ENCODE measurements around the gene BEND3.

BEND3 gene

DNA sequence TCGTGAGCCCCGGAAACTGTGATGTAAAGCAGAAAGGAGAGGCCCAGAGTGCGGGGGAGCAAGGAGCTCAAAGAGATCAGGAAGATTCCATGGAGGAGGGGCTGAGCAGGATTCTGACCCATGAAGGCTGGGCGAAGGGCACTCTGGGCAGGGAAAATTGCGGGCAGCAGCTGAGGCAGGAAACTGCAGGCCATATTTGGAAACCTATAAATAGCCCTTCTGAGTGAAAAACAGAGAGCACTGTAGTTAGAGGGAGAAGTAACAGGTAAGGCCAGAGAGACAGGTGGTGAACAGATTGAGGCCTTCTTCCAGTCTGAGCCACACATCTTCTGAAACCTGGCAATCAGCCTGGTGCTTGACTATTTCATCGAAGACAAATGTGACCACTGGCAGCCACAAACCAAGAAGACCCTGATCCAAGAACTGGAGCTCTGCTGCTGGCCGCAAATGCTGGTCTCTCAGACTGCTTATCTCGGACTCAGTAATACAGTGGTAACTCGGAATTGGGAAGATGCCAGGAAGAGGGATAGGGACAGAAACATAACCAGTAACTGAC lies 14.1 kb upstream of the BEND3 start:
- TF ChIP-seq, protein P1, sequence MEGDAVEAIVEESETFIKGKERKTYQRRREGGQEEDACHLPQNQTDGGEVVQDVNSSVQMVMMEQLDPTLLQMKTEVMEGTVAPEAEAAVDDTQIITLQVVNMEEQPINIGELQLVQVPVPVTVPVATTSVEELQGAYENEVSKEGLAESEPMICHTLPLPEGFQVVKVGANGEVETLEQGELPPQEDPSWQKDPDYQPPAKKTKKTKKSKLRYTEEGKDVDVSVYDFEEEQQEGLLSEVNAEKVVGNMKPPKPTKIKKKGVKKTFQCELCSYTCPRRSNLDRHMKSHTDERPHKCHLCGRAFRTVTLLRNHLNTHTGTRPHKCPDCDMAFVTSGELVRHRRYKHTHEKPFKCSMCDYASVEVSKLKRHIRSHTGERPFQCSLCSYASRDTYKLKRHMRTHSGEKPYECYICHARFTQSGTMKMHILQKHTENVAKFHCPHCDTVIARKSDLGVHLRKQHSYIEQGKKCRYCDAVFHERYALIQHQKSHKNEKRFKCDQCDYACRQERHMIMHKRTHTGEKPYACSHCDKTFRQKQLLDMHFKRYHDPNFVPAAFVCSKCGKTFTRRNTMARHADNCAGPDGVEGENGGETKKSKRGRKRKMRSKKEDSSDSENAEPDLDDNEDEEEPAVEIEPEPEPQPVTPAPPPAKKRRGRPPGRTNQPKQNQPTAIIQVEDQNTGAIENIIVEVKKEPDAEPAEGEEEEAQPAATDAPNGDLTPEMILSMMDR (IDR thresholded peaks at IDR 0.05; ENCODE audit: low read depth, low read length): no peak
- in situ Hi-C loops (cut with HindIII; ENCODE audit: low sequenced_read_pairs): no loop called here
- no peak for DNase-seq (ENCODE audit: low read depth, low spot score)
- no peak overlapping the region for H3K4me3 ChIP-seq (ENCODE audit: low read depth, low read length)

DNA sequence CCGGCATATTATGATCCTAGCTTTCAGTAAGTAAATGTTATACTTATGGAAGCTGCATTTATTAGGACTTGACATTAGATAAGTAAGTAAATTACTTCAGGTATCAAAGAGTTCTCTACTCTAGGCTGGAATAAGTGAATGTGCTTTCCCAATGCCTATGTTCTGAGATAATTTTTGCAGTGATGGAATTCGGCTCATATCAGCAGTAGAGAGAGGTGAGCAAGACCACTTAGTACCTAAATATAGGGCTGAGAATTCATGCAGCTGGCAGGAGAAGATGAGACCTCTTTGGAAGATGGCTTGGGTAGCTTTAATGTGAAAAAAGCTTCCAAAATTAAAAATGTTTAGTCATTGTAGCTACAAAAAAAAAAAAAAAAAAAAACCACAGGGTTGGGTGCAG lies 13.3 kb upstream of the BEND3 start:
- in situ Hi-C loops (cut with HindIII; ENCODE audit: low sequenced_read_pairs): no loop called here
- DNase-seq (ENCODE audit: low read depth, low spot score): no peak
- TF ChIP-seq, protein P1 (IDR thresholded peaks at IDR 0.05; ENCODE audit: low read depth, low read length): no peak
- no peak overlapping the region for H3K4me3 ChIP-seq (ENCODE audit: low read depth, low read length)

DNA sequence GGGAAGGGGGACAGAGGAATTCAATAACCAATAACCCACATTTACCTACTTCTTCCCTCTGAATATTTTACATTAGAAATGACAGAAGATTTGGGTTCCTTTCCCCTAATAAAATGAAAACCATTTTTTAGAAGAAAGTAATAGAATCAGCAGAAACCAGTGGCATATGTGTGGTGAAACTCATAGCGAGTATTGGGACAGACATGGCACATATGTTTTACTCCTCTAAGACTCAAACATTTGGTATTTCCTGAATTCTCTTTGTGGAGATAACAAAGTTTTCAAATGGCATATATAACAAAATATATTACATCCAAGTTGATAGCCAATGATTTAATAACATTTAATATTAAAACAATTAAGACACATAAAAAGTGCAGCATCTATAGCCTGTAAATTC lies 12.9 kb upstream of the BEND3 start:
- TF ChIP-seq, protein P1 (IDR thresholded peaks at IDR 0.05; ENCODE audit: low read depth, low read length): no peak
- no peak for DNase-seq (ENCODE audit: low read depth, low spot score)
- no peak overlapping the region for H3K4me3 ChIP-seq (ENCODE audit: low read depth, low read length)
- in situ Hi-C loops (cut with HindIII; ENCODE audit: low sequenced_read_pairs): no loop called here

DNA sequence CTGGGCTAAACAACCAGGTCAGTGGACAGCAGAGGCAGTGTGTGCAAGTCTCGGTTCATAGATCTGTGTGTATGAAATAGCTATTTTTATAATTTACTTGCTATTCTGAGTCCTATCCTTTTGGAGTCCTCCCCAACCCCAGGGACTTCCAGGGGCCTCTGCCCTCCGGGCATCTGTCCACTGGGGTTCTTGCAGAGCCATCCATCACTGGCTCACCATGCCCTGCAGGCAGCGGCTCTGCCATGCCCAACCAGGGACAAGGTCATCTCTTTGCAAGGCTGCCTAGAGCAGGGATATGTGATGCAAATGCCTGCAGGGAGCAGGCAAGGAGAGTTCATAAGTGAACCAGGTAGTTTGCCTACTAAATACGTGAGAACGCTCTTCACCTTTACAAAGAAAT lies 10.5 kb upstream of the BEND3 start:
- H3K4me3 ChIP-seq (ENCODE audit: low read depth, low read length): no peak overlapping the region
- DNase-seq (ENCODE audit: low read depth, low spot score): no peak
- TF ChIP-seq, protein P1 (IDR thresholded peaks at IDR 0.05; ENCODE audit: low read depth, low read length): no peak
- in situ Hi-C loops (cut with HindIII; ENCODE audit: low sequenced_read_pairs): no loop called here

DNA sequence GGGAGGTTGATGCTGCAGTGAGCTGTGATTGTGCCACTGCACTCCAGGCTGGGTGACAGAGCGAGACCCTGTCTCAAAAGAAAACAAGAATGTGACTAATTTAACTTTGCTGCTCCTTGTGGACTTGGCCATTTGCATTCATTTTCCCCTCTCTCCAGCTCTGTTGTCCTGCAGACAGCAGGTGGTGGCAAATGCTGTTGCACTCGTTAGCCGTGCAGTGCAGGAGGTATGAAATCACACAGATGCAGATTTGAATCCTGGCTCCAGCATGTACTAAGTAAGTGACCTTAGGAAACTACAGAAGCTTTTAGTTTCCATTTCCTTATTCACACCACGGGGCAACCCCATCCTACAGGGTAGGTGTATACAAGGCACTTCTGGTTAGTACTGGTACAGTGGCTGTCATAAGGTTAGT lies 9.6 kb upstream of the BEND3 start:
- TF ChIP-seq, protein P1 (IDR thresholded peaks at IDR 0.05; ENCODE audit: low read depth, low read length): no peak
- H3K4me3 ChIP-seq (ENCODE audit: low read depth, low read length): no peak overlapping the region
- DNase-seq (ENCODE audit: low read depth, low spot score): no peak
- in situ Hi-C loops (cut with HindIII; ENCODE audit: low sequenced_read_pairs): no loop called here

DNA sequence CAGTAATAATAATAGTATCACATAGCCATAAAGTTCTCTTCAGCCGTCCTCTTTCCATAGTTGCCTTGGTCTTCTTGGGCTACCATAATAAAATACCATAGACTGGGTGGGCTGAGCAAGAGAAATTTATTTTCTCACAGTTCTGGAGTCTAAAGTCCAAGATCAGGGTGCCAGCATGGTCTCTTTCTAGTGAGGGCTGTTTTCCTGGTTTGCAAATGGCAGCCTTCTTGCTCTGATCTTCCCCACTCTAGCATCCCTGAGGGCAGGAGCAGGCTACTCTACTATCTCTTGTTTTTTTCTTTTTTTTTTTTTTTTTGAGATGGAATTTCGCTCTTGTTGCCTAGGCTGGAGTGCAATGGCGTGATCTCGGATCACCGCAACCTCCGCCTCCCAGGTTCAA lies 8.2 kb upstream of the BEND3 start:
- TF ChIP-seq, protein P1 (IDR thresholded peaks at IDR 0.05; ENCODE audit: low read depth, low read length): no peak
- no peak for DNase-seq (ENCODE audit: low read depth, low spot score)
- in situ Hi-C loops (cut with HindIII; ENCODE audit: low sequenced_read_pairs): no loop called here
- H3K4me3 ChIP-seq (ENCODE audit: low read depth, low read length): no peak overlapping the region

DNA sequence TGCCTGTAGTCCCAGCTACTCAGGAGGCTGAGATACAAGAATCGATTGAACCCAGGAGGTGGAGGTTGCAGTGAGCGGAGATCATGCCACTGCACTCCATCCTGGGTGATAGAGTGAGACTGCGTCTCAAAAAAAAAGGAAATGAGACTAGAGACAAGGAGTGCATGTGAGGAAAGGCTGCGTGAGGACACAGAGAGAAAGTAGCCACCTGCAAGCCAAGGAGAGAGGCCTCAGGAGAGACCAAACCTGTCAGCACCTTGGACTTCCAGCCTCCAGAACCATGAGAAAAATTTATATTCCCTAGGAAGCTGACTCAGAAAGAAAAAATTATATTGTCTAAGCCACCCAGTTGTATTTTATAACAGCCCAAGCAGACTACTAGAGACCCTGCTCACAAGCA lies 7.4 kb upstream of the BEND3 start:
- no peak for DNase-seq (ENCODE audit: low read depth, low spot score)
- TF ChIP-seq, protein P1 (IDR thresholded peaks at IDR 0.05; ENCODE audit: low read depth, low read length): no peak
- no peak overlapping the region for H3K4me3 ChIP-seq (ENCODE audit: low read depth, low read length)
- in situ Hi-C loops (cut with HindIII; ENCODE audit: low sequenced_read_pairs): no loop called here
